Endothelial cell (in vitro differentiated cells): ENCODE results near the gene CD36. TPM values are rescaled to one million over a fixed set of nuclear protein-coding genes. Genes with fewer than 3 reads are reported as not detected.
A peak's percentile ranks its signal among the peaks of the same experiment; 100 is the strongest.

Experiments used
- DNase-seq: peaks from one replicate; pipeline ENCODE4 v3.0.0; 2021; ENCODE audit warnings: low spot score
- H3K27ac Mint-ChIP-seq: one replicate; pipeline ENCODE4 v1.8.0; 2021; ENCODE audit warnings: mixed read lengths, inconsistent platforms; ENCODE audit not compliant: unreplicated experiment
- H3K27me3 Mint-ChIP-seq: one replicate; pipeline ENCODE4 v1.8.0; 2021; ENCODE audit warnings: mild to moderate bottlenecking, moderate library complexity, mixed read lengths, inconsistent platforms; ENCODE audit not compliant: unreplicated experiment
- H3K36me3 Mint-ChIP-seq: one replicate; pipeline ENCODE4 v1.8.0; 2021; ENCODE audit warnings: mild to moderate bottlenecking, low read depth, mixed read lengths, inconsistent platforms; ENCODE audit not compliant: unreplicated experiment
- H3K4me1 Mint-ChIP-seq: one replicate; pipeline ENCODE4 v1.8.0; 2021; ENCODE audit warnings: mild to moderate bottlenecking, mixed read lengths, inconsistent platforms; ENCODE audit not compliant: unreplicated experiment
- H3K4me3 Mint-ChIP-seq: one replicate; pipeline ENCODE4 v1.8.0; 2021; ENCODE audit warnings: mild to moderate bottlenecking, mixed read lengths, inconsistent platforms; ENCODE audit not compliant: unreplicated experiment
- H3K9me3 Mint-ChIP-seq: one replicate; pipeline ENCODE4 v1.8.0; 2021; ENCODE audit warnings: mixed read lengths, inconsistent platforms; ENCODE audit not compliant: unreplicated experiment
- CTCF ChIP-seq: fragments of 200-600 bp; sonication (generic); IDR thresholded peaks from one replicate; pipeline ENCODE4 v1.5.0; 2021; ENCODE audit warnings: antibody characterized with exemption; ENCODE audit not compliant: unreplicated experiment
- long read RNA-seq: library from polyadenylated mRNA; unstranded; transcript quantifications from one replicate; pipeline ENCODE4 v2.0.0, GENCODE V29; 2020; ENCODE audit not compliant: unreplicated experiment
- total RNA-seq: library from RNA; stranded (reverse); fragmentation: NEBNext Ultra II Directional; extraction: Animal tissue kit (Norgen Biotek cat#: 25700); gene quantifications from one replicate; pipeline ENCODE4 v1.2.1, GENCODE V29; 2021; ENCODE audit not compliant: unreplicated experiment

The CD36 gene
- 3.8 TPM for total RNA-seq
- long read RNA-seq, partial matches to known transcripts, result 0 of 1 reads
- long read RNA-seq, other reads (novel, unspliced or antisense), result 0 of 1 reads

GRCh38 chr7:80637911-80638765, at the start of gene CD36:
Gene CD36, plus strand, starts transcription at chr7:80638642. Its CDS starts 8,099 bp downstream, at chr7:80646741.
- H3K27ac Mint-ChIP-seq, result peak within 1 kb of the TSS; percentile 86
- no peak for TF ChIP-seq CTCF
- H3K36me3 Mint-ChIP-seq, result no peaks in the 10 kb centered on the region
- H3K9me3 Mint-ChIP-seq, result no peaks in the 10 kb centered on the region
- H3K27me3 Mint-ChIP-seq, result peaks cover 2% of the 10 kb centered on the region
- H3K4me1 Mint-ChIP-seq, result peaks cover 22% of the 10 kb centered on the region
- DNase-seq, result no peak
- no peak within 1 kb of the TSS for H3K4me3 Mint-ChIP-seq

- H3K27ac Mint-ChIP-seq, result no peak overlapping the region
These were observed 48.8 kb upstream of the CD36 start for GRCh38 chr7:80589631-80590030.

GRCh38 chr7:80591654-80592053, 46.8 kb upstream of the CD36 start:
- Mint-ChIP-seq H3K36me3 (no peaks in the 10 kb centered on the region), H3K27ac (no peak overlapping the region), H3K27me3 (no peaks in the 10 kb centered on the region), H3K4me1 (peaks cover 3% of the 10 kb centered on the region), H3K4me3 (no peak overlapping the region), H3K9me3 (no peaks in the 10 kb centered on the region)
- no peak for TF ChIP-seq CTCF
- no peak for DNase-seq

More at GRCh38 chr7:80589631-80590030, 48.8 kb upstream of the CD36 start:
- no peak for TF ChIP-seq CTCF
- Mint-ChIP-seq H3K9me3 (no peaks in the 10 kb centered on the region), H3K4me3 (no peak overlapping the region), H3K4me1 (peaks cover 6% of the 10 kb centered on the region), H3K36me3 (no peaks in the 10 kb centered on the region), H3K27me3 (peaks cover under 1% of the 10 kb centered on the region)
- DNase-seq, result no peak

GRCh38 chr7:80593869-80594586, 44.4 kb upstream of the CD36 start:
- Mint-ChIP-seq H3K4me3 (no peak overlapping the region), H3K36me3 (no peaks in the 10 kb centered on the region), H3K9me3 (no peaks in the 10 kb centered on the region), H3K27ac (no peak overlapping the region), H3K4me1 (peaks cover 3% of the 10 kb centered on the region), H3K27me3 (no peaks in the 10 kb centered on the region)
- no peak for TF ChIP-seq CTCF
- DNase-seq, result no peak
